ENCODE measurements around the gene HSPB8. TPM values are rescaled to one million over a fixed set of nuclear protein-coding genes. Genes with fewer than 3 reads are reported as not detected.

Gene HSPB8
- total and polyA plus RNA-seq, 4 donors, result 34.4 to 49.1 (median 40.7) TPM

- DNase-seq (no peak), ATAC-seq (ENCODE audit: insufficient read depth, low FRiP score) (no peak)
- no peaks in the 10 kb centered on the region for H3K9me3 ChIP-seq (ENCODE audit: control insufficient read depth in 4 of 4, insufficient read depth in 3 of 4, low read length in 3 of 4)
- H3K36me3 ChIP-seq (ENCODE audit: control insufficient read depth in 4 of 4, insufficient read depth in 4 of 4, low read length in 4 of 4), result no peaks in the 10 kb centered on the region
- no peak for TF ChIP-seq CTCF (IDR thresholded peaks at IDR 0.05; ENCODE audit: control extremely low read depth, extremely low read depth)
- 81 to 83% methylated on average over 9 of the region's 9 CpGs for WGBS, 2 donors
- H3K9ac ChIP-seq (ENCODE audit: insufficient read depth in 1 of 2, low read length in 2 of 2), result no peak overlapping the region
- H3K27me3 ChIP-seq (ENCODE audit: control insufficient read depth in 3 of 3, insufficient read depth in 3 of 3, low read length in 2 of 3), result no peaks in the 10 kb centered on the region
- H3K4me3 ChIP-seq, result no peak overlapping the region
- H3K27ac ChIP-seq (ENCODE audit: low read depth in 1 of 2, low read length in 1 of 2), result no peak overlapping the region
- H3K4me1 ChIP-seq (ENCODE audit: control insufficient read depth in 5 of 5, insufficient read depth in 5 of 5, low read length in 5 of 5), result no peaks in the 10 kb centered on the region
Measured at GRCh38 chr12:119235197-119235751, 56.5 kb downstream of the HSPB8 start.

GRCh38 chr12:119236372-119236771 lies 57.6 kb downstream of the HSPB8 start:
- Histone ChIP-seq H3K36me3 (ENCODE audit: control insufficient read depth in 4 of 4, insufficient read depth in 4 of 4, low read length in 4 of 4) (no peaks in the 10 kb centered on the region), H3K27ac (ENCODE audit: low read depth in 1 of 2, low read length in 1 of 2) (no peak overlapping the region), H3K4me3 (no peak overlapping the region), H3K27me3 (ENCODE audit: control insufficient read depth in 3 of 3, insufficient read depth in 3 of 3, low read length in 2 of 3) (no peaks in the 10 kb centered on the region), H3K9ac (ENCODE audit: insufficient read depth in 1 of 2, low read length in 2 of 2) (no peak overlapping the region), H3K9me3 (ENCODE audit: control insufficient read depth in 4 of 4, insufficient read depth in 3 of 4, low read length in 3 of 4) (no peaks in the 10 kb centered on the region), H3K4me1 (ENCODE audit: control insufficient read depth in 5 of 5, insufficient read depth in 5 of 5, low read length in 5 of 5) (no peaks in the 10 kb centered on the region)
- no peak for ATAC-seq (ENCODE audit: insufficient read depth, low FRiP score)
- no peak for DNase-seq
- TF ChIP-seq CTCF (IDR thresholded peaks at IDR 0.05; ENCODE audit: control extremely low read depth, extremely low read depth), result no peak

GRCh38 chr12:119239040-119239439 lies 60.3 kb downstream of the HSPB8 start:
- H3K9me3 ChIP-seq (ENCODE audit: control insufficient read depth in 4 of 4, insufficient read depth in 3 of 4, low read length in 3 of 4), result no peaks in the 10 kb centered on the region
- H3K4me3 ChIP-seq, result no peak overlapping the region
- TF ChIP-seq CTCF (IDR thresholded peaks at IDR 0.05; ENCODE audit: control extremely low read depth, extremely low read depth), result no peak
- peaks cover 0 to 2% (median 0%) of the 10 kb centered on the region in 3 donors for H3K27me3 ChIP-seq (ENCODE audit: control insufficient read depth in 3 of 3, insufficient read depth in 3 of 3, low read length in 2 of 3)
- 65 to 72% methylated on average over 3 of the region's 3 CpGs for WGBS, 2 donors
- no peaks in the 10 kb centered on the region for H3K36me3 ChIP-seq (ENCODE audit: control insufficient read depth in 4 of 4, insufficient read depth in 4 of 4, low read length in 4 of 4)
- peaks cover 0 to 1% (median 0%) of the 10 kb centered on the region in 5 donors for H3K4me1 ChIP-seq (ENCODE audit: control insufficient read depth in 5 of 5, insufficient read depth in 5 of 5, low read length in 5 of 5)
- H3K27ac ChIP-seq (ENCODE audit: low read depth in 1 of 2, low read length in 1 of 2), result no peak overlapping the region
- no peak for ATAC-seq (ENCODE audit: insufficient read depth, low FRiP score)
- no peak for DNase-seq
- no peak overlapping the region for H3K9ac ChIP-seq (ENCODE audit: insufficient read depth in 1 of 2, low read length in 2 of 2)

GRCh38 chr12:119241049-119241448 lies 62.3 kb downstream of the HSPB8 start:
- H3K4me3 ChIP-seq, result no peak overlapping the region
- no peak overlapping the region for H3K9ac ChIP-seq (ENCODE audit: insufficient read depth in 1 of 2, low read length in 2 of 2)
- H3K4me1 ChIP-seq (ENCODE audit: control insufficient read depth in 5 of 5, insufficient read depth in 5 of 5, low read length in 5 of 5), result peaks cover 0 to 5% (median 0%) of the 10 kb centered on the region in 5 donors
- TF ChIP-seq CTCF (IDR thresholded peaks at IDR 0.05; ENCODE audit: control extremely low read depth, extremely low read depth), result no peak
- H3K27me3 ChIP-seq (ENCODE audit: control insufficient read depth in 3 of 3, insufficient read depth in 3 of 3, low read length in 2 of 3), result peaks cover 0 to 2% (median 0%) of the 10 kb centered on the region in 3 donors
- no peaks in the 10 kb centered on the region for H3K36me3 ChIP-seq (ENCODE audit: control insufficient read depth in 4 of 4, insufficient read depth in 4 of 4, low read length in 4 of 4)
- DNase-seq (no peak), ATAC-seq (ENCODE audit: insufficient read depth, low FRiP score) (no peak)
- peak overlapping the region in 1 of 2 donors; percentile 36 for H3K27ac ChIP-seq (ENCODE audit: low read depth in 1 of 2, low read length in 1 of 2)
- WGBS, 2 donors, result 51 to 53% methylated on average over 5 of the region's 5 CpGs
- H3K9me3 ChIP-seq (ENCODE audit: control insufficient read depth in 4 of 4, insufficient read depth in 3 of 4, low read length in 3 of 4), result no peaks in the 10 kb centered on the region

Data from lung (tissue), 12 donors.